Measurements from ENCODE around the gene ZNF524.

Gene ZNF524

GRCh38 chr19:55623130-55623529 lies 23.0 kb downstream of the ZNF524 start:
- H3K4me1 ChIP-seq (ENCODE audit: control insufficient read depth in 1 of 2, insufficient read depth in 2 of 2, low read length in 2 of 2), result peaks cover 0 to 15% of the 10 kb centered on the region in 2 donors
- no peak overlapping the region for H3K4me3 ChIP-seq (ENCODE audit: low read depth in 1 of 2, low read length in 2 of 2)
- no peak overlapping the region for H3K27ac ChIP-seq (ENCODE audit: low read length)
- H3K36me3 ChIP-seq (ENCODE audit: control insufficient read depth in 1 of 2, insufficient read depth in 2 of 2, low read length in 2 of 2), result peaks cover 3 to 19% of the 10 kb centered on the region in 2 donors
- H3K9me3 ChIP-seq (ENCODE audit: control insufficient read depth in 1 of 2, low read length in 2 of 2), result no peaks in the 10 kb centered on the region
- H3K27me3 ChIP-seq (ENCODE audit: low read depth, low read length), result no peaks in the 10 kb centered on the region

GRCh38 chr19:55623561-55623960 lies 23.5 kb downstream of the ZNF524 start:
- Histone ChIP-seq H3K36me3 (ENCODE audit: control insufficient read depth in 1 of 2, insufficient read depth in 2 of 2, low read length in 2 of 2) (peaks cover 3 to 19% of the 10 kb centered on the region in 2 donors), H3K9me3 (ENCODE audit: control insufficient read depth in 1 of 2, low read length in 2 of 2) (no peaks in the 10 kb centered on the region), H3K27me3 (ENCODE audit: low read depth, low read length) (no peaks in the 10 kb centered on the region), H3K4me1 (ENCODE audit: control insufficient read depth in 1 of 2, insufficient read depth in 2 of 2, low read length in 2 of 2) (peaks cover 0 to 15% of the 10 kb centered on the region in 2 donors), H3K27ac (ENCODE audit: low read length) (no peak overlapping the region), H3K4me3 (ENCODE audit: low read depth in 1 of 2, low read length in 2 of 2) (peak overlapping the region in 1 of 2 donors; percentile 13)

- Histone ChIP-seq H3K27me3 (ENCODE audit: low read depth, low read length) (no peaks in the 10 kb centered on the region), H3K36me3 (ENCODE audit: control insufficient read depth in 1 of 2, insufficient read depth in 2 of 2, low read length in 2 of 2) (peaks cover 3 to 19% of the 10 kb centered on the region in 2 donors), H3K4me3 (ENCODE audit: low read depth in 1 of 2, low read length in 2 of 2) (peak within 1 kb of the TSS; percentile 65 to 66), H3K4me1 (ENCODE audit: control insufficient read depth in 1 of 2, insufficient read depth in 2 of 2, low read length in 2 of 2) (peaks cover 0 to 15% of the 10 kb centered on the region in 2 donors), H3K27ac (ENCODE audit: low read length) (peak within 1 kb of the TSS; percentile 69), H3K9me3 (ENCODE audit: control insufficient read depth in 1 of 2, low read length in 2 of 2) (no peaks in the 10 kb centered on the region)
Observed at GRCh38 chr19:55624109-55625003, 24.3 kb downstream of the ZNF524 start, which contains the start of gene ZNF784. TSS of gene ZNF784 (minus strand) at chr19:55624566. CDS start at chr19:55624561, 5 bp downstream.

- peaks cover 3 to 19% of the 10 kb centered on the region in 2 donors for H3K36me3 ChIP-seq (ENCODE audit: control insufficient read depth in 1 of 2, insufficient read depth in 2 of 2, low read length in 2 of 2)
- no peak overlapping the region for H3K27ac ChIP-seq (ENCODE audit: low read length)
- H3K4me1 ChIP-seq (ENCODE audit: control insufficient read depth in 1 of 2, insufficient read depth in 2 of 2, low read length in 2 of 2), result peaks cover 0 to 15% of the 10 kb centered on the region in 2 donors
- no peaks in the 10 kb centered on the region for H3K9me3 ChIP-seq (ENCODE audit: control insufficient read depth in 1 of 2, low read length in 2 of 2)
- no peaks in the 10 kb centered on the region for H3K27me3 ChIP-seq (ENCODE audit: low read depth, low read length)
- peak overlapping the region; percentile 65 to 66 for H3K4me3 ChIP-seq (ENCODE audit: low read depth in 1 of 2, low read length in 2 of 2)
Observed at GRCh38 chr19:55625004-55625326, 24.9 kb downstream of the ZNF524 start.

GRCh38 chr19:55626350-55626749 lies 26.3 kb downstream of the ZNF524 start:
- H3K27me3 ChIP-seq (ENCODE audit: low read depth, low read length), result no peaks in the 10 kb centered on the region
- H3K36me3 ChIP-seq (ENCODE audit: control insufficient read depth in 1 of 2, insufficient read depth in 2 of 2, low read length in 2 of 2), result peaks cover 0 to 10% of the 10 kb centered on the region in 2 donors
- H3K4me3 ChIP-seq (ENCODE audit: low read depth in 1 of 2, low read length in 2 of 2), result no peak overlapping the region
- H3K27ac ChIP-seq (ENCODE audit: low read length), result no peak overlapping the region
- H3K9me3 ChIP-seq (ENCODE audit: control insufficient read depth in 1 of 2, low read length in 2 of 2), result no peaks in the 10 kb centered on the region
- H3K4me1 ChIP-seq (ENCODE audit: control insufficient read depth in 1 of 2, insufficient read depth in 2 of 2, low read length in 2 of 2), result peaks cover 0 to 15% of the 10 kb centered on the region in 2 donors

- Histone ChIP-seq H3K4me3 (ENCODE audit: low read depth in 1 of 2, low read length in 2 of 2) (no peak overlapping the region), H3K4me1 (ENCODE audit: control insufficient read depth in 1 of 2, insufficient read depth in 2 of 2, low read length in 2 of 2) (peaks cover 11 to 25% of the 10 kb centered on the region in 2 donors), H3K27ac (ENCODE audit: low read length) (no peak overlapping the region), H3K27me3 (ENCODE audit: low read depth, low read length) (no peaks in the 10 kb centered on the region), H3K9me3 (ENCODE audit: control insufficient read depth in 1 of 2, low read length in 2 of 2) (no peaks in the 10 kb centered on the region), H3K36me3 (ENCODE audit: control insufficient read depth in 1 of 2, insufficient read depth in 2 of 2, low read length in 2 of 2) (no peaks in the 10 kb centered on the region)
Observed at GRCh38 chr19:55632463-55632834, 32.4 kb downstream of the ZNF524 start.

- no peaks in the 10 kb centered on the region for H3K27me3 ChIP-seq (ENCODE audit: low read depth, low read length)
- peaks cover 11 to 36% of the 10 kb centered on the region in 2 donors for H3K4me1 ChIP-seq (ENCODE audit: control insufficient read depth in 1 of 2, insufficient read depth in 2 of 2, low read length in 2 of 2)
- H3K9me3 ChIP-seq (ENCODE audit: control insufficient read depth in 1 of 2, low read length in 2 of 2), result no peaks in the 10 kb centered on the region
- H3K27ac ChIP-seq (ENCODE audit: low read length), result no peak overlapping the region
- H3K36me3 ChIP-seq (ENCODE audit: control insufficient read depth in 1 of 2, insufficient read depth in 2 of 2, low read length in 2 of 2), result no peaks in the 10 kb centered on the region
- H3K4me3 ChIP-seq (ENCODE audit: low read depth in 1 of 2, low read length in 2 of 2), result no peak overlapping the region
Observed at GRCh38 chr19:55633861-55634260, 33.8 kb downstream of the ZNF524 start.

GRCh38 chr19:55635334-55635717 lies 35.2 kb downstream of the ZNF524 start:
- Histone ChIP-seq H3K36me3 (ENCODE audit: control insufficient read depth in 1 of 2, insufficient read depth in 2 of 2, low read length in 2 of 2) (no peaks in the 10 kb centered on the region), H3K27me3 (ENCODE audit: low read depth, low read length) (no peaks in the 10 kb centered on the region), H3K9me3 (ENCODE audit: control insufficient read depth in 1 of 2, low read length in 2 of 2) (no peaks in the 10 kb centered on the region), H3K4me3 (ENCODE audit: low read depth in 1 of 2, low read length in 2 of 2) (peak overlapping the region; percentile 87 to 100), H3K27ac (ENCODE audit: low read length) (peak overlapping the region; percentile 100), H3K4me1 (ENCODE audit: control insufficient read depth in 1 of 2, insufficient read depth in 2 of 2, low read length in 2 of 2) (peaks cover 16 to 51% of the 10 kb centered on the region in 2 donors)

- H3K36me3 ChIP-seq (ENCODE audit: control insufficient read depth in 1 of 2, insufficient read depth in 2 of 2, low read length in 2 of 2), result no peaks in the 10 kb centered on the region
- H3K4me3 ChIP-seq (ENCODE audit: low read depth in 1 of 2, low read length in 2 of 2), result peak overlapping the region; percentile 87 to 100
- H3K27ac ChIP-seq (ENCODE audit: low read length), result peak overlapping the region; percentile 100
- no peaks in the 10 kb centered on the region for H3K27me3 ChIP-seq (ENCODE audit: low read depth, low read length)
- peaks cover 17 to 54% of the 10 kb centered on the region in 2 donors for H3K4me1 ChIP-seq (ENCODE audit: control insufficient read depth in 1 of 2, insufficient read depth in 2 of 2, low read length in 2 of 2)
- H3K9me3 ChIP-seq (ENCODE audit: control insufficient read depth in 1 of 2, low read length in 2 of 2), result no peaks in the 10 kb centered on the region
Observed at GRCh38 chr19:55635856-55636440, 35.9 kb downstream of the ZNF524 start.

GRCh38 chr19:55636723-55637122 lies 36.6 kb downstream of the ZNF524 start:
- H3K36me3 ChIP-seq (ENCODE audit: control insufficient read depth in 1 of 2, insufficient read depth in 2 of 2, low read length in 2 of 2), result no peaks in the 10 kb centered on the region
- H3K9me3 ChIP-seq (ENCODE audit: control insufficient read depth in 1 of 2, low read length in 2 of 2), result no peaks in the 10 kb centered on the region
- no peak overlapping the region for H3K27ac ChIP-seq (ENCODE audit: low read length)
- no peak overlapping the region for H3K4me3 ChIP-seq (ENCODE audit: low read depth in 1 of 2, low read length in 2 of 2)
- no peaks in the 10 kb centered on the region for H3K27me3 ChIP-seq (ENCODE audit: low read depth, low read length)
- peaks cover 17 to 58% of the 10 kb centered on the region in 2 donors for H3K4me1 ChIP-seq (ENCODE audit: control insufficient read depth in 1 of 2, insufficient read depth in 2 of 2, low read length in 2 of 2)

GRCh38 chr19:55637534-55637933 lies 37.4 kb downstream of the ZNF524 start:
- no peak overlapping the region for H3K27ac ChIP-seq (ENCODE audit: low read length)
- H3K36me3 ChIP-seq (ENCODE audit: control insufficient read depth in 1 of 2, insufficient read depth in 2 of 2, low read length in 2 of 2), result no peaks in the 10 kb centered on the region
- no peaks in the 10 kb centered on the region for H3K27me3 ChIP-seq (ENCODE audit: low read depth, low read length)
- no peaks in the 10 kb centered on the region for H3K9me3 ChIP-seq (ENCODE audit: control insufficient read depth in 1 of 2, low read length in 2 of 2)
- no peak overlapping the region for H3K4me3 ChIP-seq (ENCODE audit: low read depth in 1 of 2, low read length in 2 of 2)
- peaks cover 17 to 66% of the 10 kb centered on the region in 2 donors for H3K4me1 ChIP-seq (ENCODE audit: control insufficient read depth in 1 of 2, insufficient read depth in 2 of 2, low read length in 2 of 2)

Measured in muscle layer of duodenum (tissue), 2 donors.